Measurements from ENCODE around the gene CCDC148. TPM values are rescaled to one million over a fixed set of nuclear protein-coding genes. Genes with fewer than 3 reads are reported as not detected.

The CCDC148 gene
- total and polyA plus RNA-seq, 10 of the 15 experiments (the other 5 are each of a cell fraction or from before 2014, with no cell fraction given), result 0.07 to 0.30 (median 0.18) TPM; not detected in 7

DNA sequence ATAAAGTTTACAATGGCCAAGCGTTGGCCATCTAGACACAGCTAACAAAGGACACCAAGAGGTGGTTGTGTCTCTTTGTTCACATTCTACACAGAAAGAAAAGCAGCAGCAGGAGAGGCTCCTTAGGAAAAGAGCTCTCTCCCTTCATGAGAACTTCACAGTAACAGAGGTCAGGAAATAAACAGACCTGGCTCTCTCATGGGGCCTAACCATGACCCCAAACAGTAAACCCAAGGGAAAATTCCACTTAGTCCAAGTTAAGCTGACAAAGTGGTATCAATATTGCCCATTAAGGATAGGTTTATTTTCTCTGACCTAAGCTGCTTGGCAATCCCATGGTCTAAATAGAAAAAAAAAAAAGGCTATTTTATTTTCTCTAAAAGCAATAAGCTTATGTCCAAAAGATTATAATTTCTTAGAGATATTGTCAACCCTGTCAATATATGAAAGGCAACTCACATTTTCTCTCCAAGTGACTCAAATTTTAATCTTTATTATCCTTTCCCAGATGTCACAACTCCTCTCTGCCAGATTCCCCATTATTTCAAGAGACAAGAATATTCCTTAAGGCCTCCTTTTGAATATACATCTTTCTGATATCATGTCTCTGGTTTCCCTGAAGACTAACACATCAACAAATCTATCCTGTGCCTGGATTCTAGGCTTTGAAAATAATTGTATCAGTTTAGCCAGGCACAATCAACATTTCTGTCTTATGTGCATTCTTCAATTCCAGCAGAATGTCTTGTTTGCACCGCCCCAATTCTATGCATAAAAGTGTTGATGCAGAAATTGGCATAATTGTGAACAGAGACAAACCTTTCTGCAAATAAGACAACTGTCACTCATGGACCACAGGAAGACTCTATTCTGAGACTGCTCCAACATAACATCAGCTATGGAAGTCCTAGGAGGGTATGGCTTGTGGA lies 263.8 kb downstream of the CCDC148 start:
- 80% methylated on average over 2 of the region's 2 CpGs for WGBS (ENCODE audit: insufficient coverage, insufficient replicate concordance, low lambda C conversion rate, missing lambda C conversion rate)
- H3K4me2 ChIP-seq (ENCODE audit: control insufficient read depth, insufficient read depth), result no peak overlapping the region
- H3K79me2 ChIP-seq (ENCODE audit: control insufficient read depth, insufficient read depth, low read length), result no peaks in the 10 kb centered on the region
- no peak overlapping the region for H2AFZ ChIP-seq (ENCODE audit: control insufficient read depth, low read depth, low read length)
- DNase-seq (ENCODE audit: low read depth, low spot score) (no peak), ATAC-seq (no peak), FAIRE-seq (no peak)
- no peaks in the 10 kb centered on the region for H3K36me3 ChIP-seq (ENCODE audit: control insufficient read depth in 2 of 2, insufficient read depth in 2 of 2, low read length in 1 of 2)
- CTCF ChIA-PET, result interaction anchor here (0.6 to 1.5 kb wide), 3 partner anchors 13 to 264 kb away, joined by 3 to 4 read pairs (median 3); partner anchors contain the start of genes CCDC148 and PKP4
- no peak overlapping the region for H3K9ac ChIP-seq (ENCODE audit: control insufficient read depth, insufficient read depth, low read length)
- H3K27ac ChIP-seq (ENCODE audit: control insufficient read depth, insufficient read depth), result no peak overlapping the region
- H3K4me1 ChIP-seq (ENCODE audit: control insufficient read depth, insufficient read depth, low read length), result peaks cover 13% of the 10 kb centered on the region
- intact Hi-C loops (cut with micrococcal nuclease; ENCODE audit: unreplicated experiment) (no loop called here), in situ Hi-C loops (cut with MboI) (no loop called here)
- H3K9me3 ChIP-seq (replicated peaks; ENCODE audit: control insufficient read depth, insufficient read depth, low read length), result no peaks in the 10 kb centered on the region
- 0 out of 4 replicates have a peak, but pooled peaks cover 0 to 5% of the 10 kb centered on the region in 2 experiments for H3K27me3 ChIP-seq (replicated peaks in 1 of 2; ENCODE audit: control insufficient read depth in 2 of 2, insufficient read depth in 2 of 2, low read length in 1 of 2)
- RAD21 ChIA-PET (ENCODE audit: unreplicated experiment), result no interaction called here
- POLR2A ChIA-PET, result no interaction called here
- H4K20me1 ChIP-seq (ENCODE audit: control insufficient read depth, insufficient read depth), result no peaks in the 10 kb centered on the region
- SMC1A ChIA-PET (ENCODE audit: uncharacterized antibody, unreplicated experiment), result interaction anchor here (1.5 to 3.2 kb wide), 2 partner anchors 13 to 17 kb away, joined by 3 to 7 read pairs; no protein-coding TSS in a partner anchor
- H3K4me3 ChIP-seq, result no peak overlapping the region
- BruUV-seq (replicated peaks), result no TSS peak
- TF ChIP-seq, protein P1, sequence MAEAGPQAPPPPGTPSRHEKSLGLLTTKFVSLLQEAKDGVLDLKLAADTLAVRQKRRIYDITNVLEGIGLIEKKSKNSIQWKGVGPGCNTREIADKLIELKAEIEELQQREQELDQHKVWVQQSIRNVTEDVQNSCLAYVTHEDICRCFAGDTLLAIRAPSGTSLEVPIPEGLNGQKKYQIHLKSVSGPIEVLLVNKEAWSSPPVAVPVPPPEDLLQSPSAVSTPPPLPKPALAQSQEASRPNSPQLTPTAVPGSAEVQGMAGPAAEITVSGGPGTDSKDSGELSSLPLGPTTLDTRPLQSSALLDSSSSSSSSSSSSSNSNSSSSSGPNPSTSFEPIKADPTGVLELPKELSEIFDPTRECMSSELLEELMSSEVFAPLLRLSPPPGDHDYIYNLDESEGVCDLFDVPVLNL (IDR thresholded peaks at IDR 0.05; ENCODE audit: low read depth, low read length), result no peak
- TF ChIP-seq BMI1 (IDR thresholded peaks at IDR 0.05; ENCODE audit: borderline replicate concordance) (no peak), ZNF217 (IDR thresholded peaks at IDR 0.05) (no peak), IRF4 (IDR thresholded peaks at IDR 0.05; ENCODE audit: low read depth, low read length) (no peak), PML (IDR thresholded peaks at IDR 0.05; ENCODE audit: low read length) (no peak), TAF1 (IDR thresholded peaks at IDR 0.05; ENCODE audit: borderline replicate concordance, low read depth, low read length) (no peak), ZBTB4 (CRISPR knock-in tag; IDR thresholded peaks at IDR 0.05) (no peak), HDGF (IDR thresholded peaks at IDR 0.05) (no peak), RCOR1 (conservative IDR thresholded peaks at IDR 0.05; ENCODE audit: low read depth, low read length) (no peak), MYC (IDR thresholded peaks at IDR 0.05; ENCODE audit: insufficient read depth, insufficient read length, insufficient replicate concordance, low read length, severe bottlenecking) (no peak), ELK1 (IDR thresholded peaks at IDR 0.05; ENCODE audit: low read depth, low read length) (no peak)
- TF ChIP-seq, protein P2, sequence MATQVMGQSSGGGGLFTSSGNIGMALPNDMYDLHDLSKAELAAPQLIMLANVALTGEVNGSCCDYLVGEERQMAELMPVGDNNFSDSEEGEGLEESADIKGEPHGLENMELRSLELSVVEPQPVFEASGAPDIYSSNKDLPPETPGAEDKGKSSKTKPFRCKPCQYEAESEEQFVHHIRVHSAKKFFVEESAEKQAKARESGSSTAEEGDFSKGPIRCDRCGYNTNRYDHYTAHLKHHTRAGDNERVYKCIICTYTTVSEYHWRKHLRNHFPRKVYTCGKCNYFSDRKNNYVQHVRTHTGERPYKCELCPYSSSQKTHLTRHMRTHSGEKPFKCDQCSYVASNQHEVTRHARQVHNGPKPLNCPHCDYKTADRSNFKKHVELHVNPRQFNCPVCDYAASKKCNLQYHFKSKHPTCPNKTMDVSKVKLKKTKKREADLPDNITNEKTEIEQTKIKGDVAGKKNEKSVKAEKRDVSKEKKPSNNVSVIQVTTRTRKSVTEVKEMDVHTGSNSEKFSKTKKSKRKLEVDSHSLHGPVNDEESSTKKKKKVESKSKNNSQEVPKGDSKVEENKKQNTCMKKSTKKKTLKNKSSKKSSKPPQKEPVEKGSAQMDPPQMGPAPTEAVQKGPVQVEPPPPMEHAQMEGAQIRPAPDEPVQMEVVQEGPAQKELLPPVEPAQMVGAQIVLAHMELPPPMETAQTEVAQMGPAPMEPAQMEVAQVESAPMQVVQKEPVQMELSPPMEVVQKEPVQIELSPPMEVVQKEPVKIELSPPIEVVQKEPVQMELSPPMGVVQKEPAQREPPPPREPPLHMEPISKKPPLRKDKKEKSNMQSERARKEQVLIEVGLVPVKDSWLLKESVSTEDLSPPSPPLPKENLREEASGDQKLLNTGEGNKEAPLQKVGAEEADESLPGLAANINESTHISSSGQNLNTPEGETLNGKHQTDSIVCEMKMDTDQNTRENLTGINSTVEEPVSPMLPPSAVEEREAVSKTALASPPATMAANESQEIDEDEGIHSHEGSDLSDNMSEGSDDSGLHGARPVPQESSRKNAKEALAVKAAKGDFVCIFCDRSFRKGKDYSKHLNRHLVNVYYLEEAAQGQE (IDR thresholded peaks at IDR 0.05; ENCODE audit: low read depth, low read length), result no peak
